ENCODE measurements around the gene TRPM8. TPM values are rescaled to one million over a fixed set of nuclear protein-coding genes. Genes with fewer than 3 reads are reported as not detected.

Gene TRPM8
- total RNA-seq, 4 donors from 2014 or later: not detected

GRCh38 chr2:233938676-233939370 lies 21.6 kb downstream of the TRPM8 start:
- intact Hi-C loops (cut with DNase I; ENCODE audit: low total_unique reads) (no loop called here), in situ Hi-C loops (cut with MboI; ENCODE audit: low sequenced_read_pairs in 4 of 4) (no loop called here)
- DNase-seq (no peak), ATAC-seq (no peak)
- no peak overlapping the region for H3K27ac ChIP-seq
- no peaks in the 10 kb centered on the region for H3K4me1 ChIP-seq
- no peaks in the 10 kb centered on the region for H3K9me3 ChIP-seq
- H3K27me3 ChIP-seq: peaks cover 0 to 2% (median 0%) of the 10 kb centered on the region in 3 donors
- no peak for TF ChIP-seq CTCF (IDR thresholded peaks at IDR 0.05 in 4 of 5, conservative IDR thresholded peaks at IDR 0.05 in 1 of 5)
- no peak for TF ChIP-seq POLR2A (IDR thresholded peaks at IDR 0.05)
- peak overlapping the region in 1 of 4 donors; percentile 13 for H3K4me3 ChIP-seq
- no peaks in the 10 kb centered on the region for H3K36me3 ChIP-seq

- no peaks in the 10 kb centered on the region for H3K36me3 ChIP-seq
- in situ Hi-C loops (cut with MboI; ENCODE audit: low sequenced_read_pairs in 4 of 4): no loop called here
- peaks cover 0 to 2% (median 0%) of the 10 kb centered on the region in 3 donors for H3K27me3 ChIP-seq
Observed at GRCh38 chr2:233940376-233941276, 23.5 kb downstream of the TRPM8 start.

GRCh38 chr2:233942731-233943130 lies 25.6 kb downstream of the TRPM8 start:
- no peak for ATAC-seq
- DNase-seq: no peak

More at GRCh38 chr2:233940376-233941276, 23.5 kb downstream of the TRPM8 start:
- Histone ChIP-seq H3K9me3 (no peaks in the 10 kb centered on the region), H3K4me1 (no peaks in the 10 kb centered on the region), H3K4me3 (no peak overlapping the region), H3K27ac (no peak overlapping the region)
- DNase-seq: no peak
- TF ChIP-seq CTCF (IDR thresholded peaks at IDR 0.05 in 4 of 5, conservative IDR thresholded peaks at IDR 0.05 in 1 of 5) (no peak), POLR2A (IDR thresholded peaks at IDR 0.05) (no peak)
- intact Hi-C loops (cut with DNase I; ENCODE audit: low total_unique reads): no loop called here
- no peak for ATAC-seq

GRCh38 chr2:233944269-233944668 lies 27.1 kb downstream of the TRPM8 start:
- no peaks in the 10 kb centered on the region for H3K27me3 ChIP-seq
- H3K27ac ChIP-seq: no peak overlapping the region
- intact Hi-C loops (cut with DNase I; ENCODE audit: low total_unique reads) (no loop called here), in situ Hi-C loops (cut with MboI; ENCODE audit: low sequenced_read_pairs in 4 of 4) (no loop called here)
- no peak for ATAC-seq
- H3K36me3 ChIP-seq: no peaks in the 10 kb centered on the region
- no peaks in the 10 kb centered on the region for H3K9me3 ChIP-seq
- no peaks in the 10 kb centered on the region for H3K4me1 ChIP-seq
- DNase-seq: no peak
- TF ChIP-seq POLR2A (IDR thresholded peaks at IDR 0.05) (no peak), CTCF (IDR thresholded peaks at IDR 0.05 in 4 of 5, conservative IDR thresholded peaks at IDR 0.05 in 1 of 5) (no peak)
- no peak overlapping the region for H3K4me3 ChIP-seq

More at GRCh38 chr2:233942731-233943130, 25.6 kb downstream of the TRPM8 start:
- Histone ChIP-seq H3K27ac (no peak overlapping the region), H3K27me3 (peaks cover 0 to 2% (median 0%) of the 10 kb centered on the region in 3 donors), H3K4me1 (no peaks in the 10 kb centered on the region), H3K9me3 (no peaks in the 10 kb centered on the region), H3K36me3 (no peaks in the 10 kb centered on the region), H3K4me3 (no peak overlapping the region)
- intact Hi-C loops (cut with DNase I; ENCODE audit: low total_unique reads) (no loop called here), in situ Hi-C loops (cut with MboI; ENCODE audit: low sequenced_read_pairs in 4 of 4) (no loop called here)
- TF ChIP-seq POLR2A (IDR thresholded peaks at IDR 0.05) (no peak), CTCF (IDR thresholded peaks at IDR 0.05 in 4 of 5, conservative IDR thresholded peaks at IDR 0.05 in 1 of 5) (no peak)
